Choroid plexus epithelial cell (primary cell): ENCODE data around the gene FRMPD4.
A peak's percentile ranks its signal among the peaks of the same experiment; 100 is the strongest.

Source experiments
- DNase-seq: peaks from one replicate; pipeline ENCODE4 v3.0.0-alpha.2; 2010; ENCODE audit warnings: low read depth
- H3K4me3 ChIP-seq: 2 replicates; pipeline ENCODE4 v1.5.1; 2011; ENCODE audit warnings: low read depth, mild to moderate bottlenecking, control low read depth, low read length, moderate library complexity
- TF ChIP-seq, protein P1 (sequence below): conservative IDR thresholded peaks from 2 replicates; pipeline ENCODE4 v1.5.1; 2011; ENCODE audit warnings: low read depth, mild to moderate bottlenecking, control low read depth, inconsistent platforms, low read length, moderate library complexity

The FRMPD4 gene

DNA sequence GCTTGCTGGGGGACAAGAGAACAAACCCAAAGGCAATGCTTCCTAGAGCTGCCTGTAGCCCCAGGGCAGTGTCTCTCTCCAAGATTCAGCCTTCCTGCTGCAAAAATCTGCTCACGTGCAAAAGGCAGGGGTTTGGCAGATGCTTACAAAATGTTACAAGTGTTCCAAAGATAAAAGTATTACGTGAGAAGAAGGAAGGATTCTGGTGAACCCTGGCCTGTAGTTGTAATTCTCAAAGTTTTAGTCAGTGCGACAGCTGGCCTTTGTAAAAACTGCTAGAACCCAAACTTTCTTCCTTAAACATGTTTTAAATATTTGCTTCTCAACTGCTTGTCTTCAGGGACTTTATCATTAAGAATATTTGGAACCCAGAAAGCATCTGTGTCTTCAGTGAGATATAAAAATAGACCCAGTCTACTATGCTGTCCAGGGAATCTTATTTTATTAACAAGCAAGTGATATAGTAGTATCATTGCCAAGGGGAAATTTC, 232.3 kb downstream of the FRMPD4 start:
- TF ChIP-seq, protein P1, sequence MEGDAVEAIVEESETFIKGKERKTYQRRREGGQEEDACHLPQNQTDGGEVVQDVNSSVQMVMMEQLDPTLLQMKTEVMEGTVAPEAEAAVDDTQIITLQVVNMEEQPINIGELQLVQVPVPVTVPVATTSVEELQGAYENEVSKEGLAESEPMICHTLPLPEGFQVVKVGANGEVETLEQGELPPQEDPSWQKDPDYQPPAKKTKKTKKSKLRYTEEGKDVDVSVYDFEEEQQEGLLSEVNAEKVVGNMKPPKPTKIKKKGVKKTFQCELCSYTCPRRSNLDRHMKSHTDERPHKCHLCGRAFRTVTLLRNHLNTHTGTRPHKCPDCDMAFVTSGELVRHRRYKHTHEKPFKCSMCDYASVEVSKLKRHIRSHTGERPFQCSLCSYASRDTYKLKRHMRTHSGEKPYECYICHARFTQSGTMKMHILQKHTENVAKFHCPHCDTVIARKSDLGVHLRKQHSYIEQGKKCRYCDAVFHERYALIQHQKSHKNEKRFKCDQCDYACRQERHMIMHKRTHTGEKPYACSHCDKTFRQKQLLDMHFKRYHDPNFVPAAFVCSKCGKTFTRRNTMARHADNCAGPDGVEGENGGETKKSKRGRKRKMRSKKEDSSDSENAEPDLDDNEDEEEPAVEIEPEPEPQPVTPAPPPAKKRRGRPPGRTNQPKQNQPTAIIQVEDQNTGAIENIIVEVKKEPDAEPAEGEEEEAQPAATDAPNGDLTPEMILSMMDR: no peak
- DNase-seq: peak; percentile 2

DNA sequence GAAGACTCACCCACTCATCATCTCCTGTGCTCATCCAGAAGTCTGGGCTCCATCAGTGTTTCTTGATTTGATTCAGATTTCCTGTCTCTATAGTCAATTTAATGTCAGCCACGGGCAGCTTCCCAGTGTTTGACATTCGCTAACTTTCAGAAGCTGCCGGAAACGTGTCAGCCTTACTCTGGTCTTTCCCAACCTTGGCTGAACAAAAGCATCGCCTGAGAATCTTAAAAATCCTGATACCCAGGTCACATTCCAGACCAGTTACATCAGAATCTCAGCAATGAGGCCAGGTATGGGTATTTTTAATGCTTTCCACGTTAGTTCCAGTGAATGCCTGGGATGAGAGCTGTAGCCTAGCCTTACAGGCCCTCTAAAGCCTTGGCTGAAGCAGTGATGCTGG, 233.8 kb downstream of the FRMPD4 start:
- H3K4me3 ChIP-seq: no peak overlapping the region
- DNase-seq: no peak
- TF ChIP-seq, protein P1: no peak

More for the DNA sequence above, 232.3 kb downstream of the FRMPD4 start:
- no peak overlapping the region for H3K4me3 ChIP-seq

DNA sequence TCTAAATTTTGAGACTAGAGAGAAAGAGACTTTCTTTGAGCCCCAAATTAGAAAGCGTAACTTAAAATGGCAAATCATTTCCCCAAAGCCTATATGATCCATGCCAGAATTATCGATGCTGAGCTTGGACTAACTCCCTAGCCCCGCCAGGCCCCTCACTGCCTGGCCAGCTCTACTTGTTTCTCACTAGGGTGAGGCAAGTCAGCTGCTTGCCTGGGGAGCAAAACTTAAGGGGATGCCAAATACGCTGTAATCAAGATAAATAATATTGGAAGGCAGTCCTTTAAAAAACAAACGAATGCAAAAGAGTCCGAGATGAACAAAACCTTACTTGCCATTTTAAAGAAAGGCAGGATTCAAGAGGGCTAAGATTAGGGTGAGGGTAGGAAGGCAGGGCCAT, 236.0 kb downstream of the FRMPD4 start:
- no peak for DNase-seq
- TF ChIP-seq, protein P1: no peak
- no peak overlapping the region for H3K4me3 ChIP-seq

DNA sequence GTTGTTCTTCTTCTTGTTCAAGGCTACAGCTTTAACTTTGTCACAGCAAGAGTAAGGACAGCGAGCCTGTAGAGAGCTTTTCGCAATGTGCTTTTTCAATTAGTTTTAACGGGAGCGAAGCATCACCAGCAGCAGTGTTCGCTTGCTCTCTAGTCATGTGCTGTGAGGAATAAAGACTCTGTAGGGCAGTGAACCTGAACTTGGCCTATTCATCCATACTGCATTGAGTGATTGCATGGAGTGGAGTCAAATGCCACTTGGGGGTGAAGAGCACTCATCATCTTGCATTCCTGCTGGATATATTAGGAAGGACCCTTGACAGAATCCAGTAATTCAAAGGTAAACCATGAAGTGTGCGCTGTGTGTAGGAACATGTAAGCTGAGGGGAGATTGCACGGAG, 240.0 kb downstream of the FRMPD4 start:
- no peak for DNase-seq
- TF ChIP-seq, protein P1: no peak
- H3K4me3 ChIP-seq: no peak overlapping the region

- no peak overlapping the region for H3K4me3 ChIP-seq
- no peak for DNase-seq
- TF ChIP-seq, protein P1: no peak
Measured at GRCh38 chrX:12378706-12379105, 240.4 kb downstream of the FRMPD4 start.

DNA sequence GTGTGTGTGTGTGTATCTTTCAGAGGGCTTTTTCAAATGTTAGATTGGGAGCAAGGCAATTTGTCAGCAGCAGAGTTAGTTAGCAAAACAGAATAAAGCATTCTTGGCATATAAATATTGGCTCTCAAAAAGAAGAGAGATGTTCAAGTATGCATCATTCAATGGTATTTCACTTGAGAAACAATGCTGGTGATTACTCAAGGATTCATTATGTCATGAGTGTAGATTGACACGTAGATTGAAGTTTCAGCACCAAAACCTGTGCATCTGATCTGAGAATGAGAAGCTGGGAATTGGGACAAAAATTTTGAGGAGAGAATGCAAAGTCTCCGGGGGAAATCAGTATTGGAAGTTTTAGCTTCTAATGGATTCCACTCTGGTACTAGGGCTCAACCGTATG, 241.4 kb downstream of the FRMPD4 start:
- DNase-seq: no peak
- H3K4me3 ChIP-seq: no peak overlapping the region
- TF ChIP-seq, protein P1: no peak

GRCh38 chrX:12383196-12383595, 244.9 kb downstream of the FRMPD4 start:
- TF ChIP-seq, protein P1: peak; percentile 20
- no peak for DNase-seq
- no peak overlapping the region for H3K4me3 ChIP-seq
